Activated naive CD8-positive, alpha-beta T cell treated with anti-CD3 and anti-CD28 coated beads, Interleukin-2, amount 50 U/mL, for 24 hours (primary cell): Measurements from ENCODE around the gene LRRC45.
A peak's percentile ranks its signal among the peaks of the same experiment; 100 is the strongest.

Experiments
- ATAC-seq: fragments of 150-1000 bp; cut with Tn5 transposase; one replicate; pipeline ENCODE4 v1.10.0; 2021
- DNase-seq: peaks from one replicate; pipeline ENCODE4 v3.0.0; 2021
- H3K27ac Mint-ChIP-seq: one replicate; pipeline ENCODE4 v1.8.0; 2021; ENCODE audit warnings: mild to moderate bottlenecking, mixed read lengths
- H3K27me3 Mint-ChIP-seq: one replicate; pipeline ENCODE4 v1.8.0; 2021; ENCODE audit warnings: mixed read lengths
- H3K36me3 Mint-ChIP-seq: one replicate; pipeline ENCODE4 v1.8.0; 2021; ENCODE audit warnings: low read depth, mixed read lengths
- H3K4me1 Mint-ChIP-seq: one replicate; pipeline ENCODE4 v1.8.0; 2021; ENCODE audit warnings: mixed read lengths
- H3K4me3 Mint-ChIP-seq: one replicate; pipeline ENCODE4 v1.8.0; 2021; ENCODE audit warnings: mild to moderate bottlenecking, moderate library complexity, mixed read lengths
- H3K9me3 Mint-ChIP-seq: one replicate; pipeline ENCODE4 v1.8.0; 2021; ENCODE audit warnings: mixed read lengths

The LRRC45 gene

GRCh38 chr17:82029391-82029790 lies 6.3 kb downstream of the LRRC45 start:
- Mint-ChIP-seq H3K4me3 (no peak overlapping the region), H3K27me3 (no peaks in the 10 kb centered on the region), H3K27ac (no peak overlapping the region), H3K36me3 (no peaks in the 10 kb centered on the region), H3K4me1 (peaks cover 8% of the 10 kb centered on the region), H3K9me3 (no peaks in the 10 kb centered on the region)
- no peak for ATAC-seq
- DNase-seq = no peak

- Mint-ChIP-seq H3K27ac (no peak overlapping the region), H3K4me1 (peaks cover 8% of the 10 kb centered on the region), H3K4me3 (no peak overlapping the region), H3K36me3 (peaks cover under 1% of the 10 kb centered on the region), H3K27me3 (no peaks in the 10 kb centered on the region), H3K9me3 (no peaks in the 10 kb centered on the region)
- DNase-seq (no peak), ATAC-seq (no peak)
Measured at GRCh38 chr17:82029990-82030469, 6.9 kb downstream of the LRRC45 start.

- DNase-seq (peak; percentile 84), ATAC-seq (peak; percentile 68)
- peak overlapping the region; percentile 70 for H3K4me3 Mint-ChIP-seq
- H3K27me3 Mint-ChIP-seq = no peaks in the 10 kb centered on the region
- H3K36me3 Mint-ChIP-seq = peaks cover 5% of the 10 kb centered on the region
- H3K4me1 Mint-ChIP-seq = peaks cover 13% of the 10 kb centered on the region
- H3K9me3 Mint-ChIP-seq = no peaks in the 10 kb centered on the region
- H3K27ac Mint-ChIP-seq = no peak overlapping the region
Measured at GRCh38 chr17:82030470-82031302, 7.6 kb downstream of the LRRC45 start.

GRCh38 chr17:82031303-82031884 lies 8.3 kb downstream of the LRRC45 start, which contains the start of gene RAC3:
RAC3 (plus strand) TSS chr17:82031678; CDS start chr17:82031762, 84 bp downstream.
- no peaks in the 10 kb centered on the region for H3K27me3 Mint-ChIP-seq
- H3K27ac Mint-ChIP-seq = no peak within 1 kb of the TSS
- H3K9me3 Mint-ChIP-seq = no peaks in the 10 kb centered on the region
- DNase-seq (no peak), ATAC-seq (peak; percentile 31)
- peaks cover 5% of the 10 kb centered on the region for H3K36me3 Mint-ChIP-seq
- H3K4me1 Mint-ChIP-seq = peaks cover 18% of the 10 kb centered on the region
- peak within 1 kb of the TSS; percentile 70 for H3K4me3 Mint-ChIP-seq

GRCh38 chr17:82031885-82032627 lies 9.0 kb downstream of the LRRC45 start:
- peaks cover 20% of the 10 kb centered on the region for H3K4me1 Mint-ChIP-seq
- H3K36me3 Mint-ChIP-seq = peaks cover 5% of the 10 kb centered on the region
- no peak overlapping the region for H3K27ac Mint-ChIP-seq
- no peaks in the 10 kb centered on the region for H3K9me3 Mint-ChIP-seq
- ATAC-seq (peak; percentile 48), DNase-seq (peak; percentile 50)
- peak overlapping the region; percentile 32 for H3K4me3 Mint-ChIP-seq
- H3K27me3 Mint-ChIP-seq = no peaks in the 10 kb centered on the region

- Mint-ChIP-seq H3K9me3 (no peaks in the 10 kb centered on the region), H3K4me1 (peaks cover 25% of the 10 kb centered on the region), H3K36me3 (peaks cover 5% of the 10 kb centered on the region), H3K27me3 (no peaks in the 10 kb centered on the region), H3K4me3 (no peak overlapping the region), H3K27ac (no peak overlapping the region)
- no peak for ATAC-seq
- DNase-seq = no peak
Measured at GRCh38 chr17:82033359-82034085, 10.4 kb downstream of the LRRC45 start.

- no peaks in the 10 kb centered on the region for H3K27me3 Mint-ChIP-seq
- no peak for ATAC-seq
- no peaks in the 10 kb centered on the region for H3K9me3 Mint-ChIP-seq
- peaks cover 5% of the 10 kb centered on the region for H3K36me3 Mint-ChIP-seq
- H3K4me1 Mint-ChIP-seq = peaks cover 29% of the 10 kb centered on the region
- no peak overlapping the region for H3K4me3 Mint-ChIP-seq
- no peak overlapping the region for H3K27ac Mint-ChIP-seq
- DNase-seq = no peak
Measured at GRCh38 chr17:82034371-82035011, 11.4 kb downstream of the LRRC45 start.

- peaks cover 25% of the 10 kb centered on the region for H3K4me1 Mint-ChIP-seq
- H3K27me3 Mint-ChIP-seq = no peaks in the 10 kb centered on the region
- peaks cover 5% of the 10 kb centered on the region for H3K36me3 Mint-ChIP-seq
- DNase-seq = no peak
- peak overlapping the region; percentile 78 for H3K4me3 Mint-ChIP-seq
- ATAC-seq = no peak
- no peak overlapping the region for H3K27ac Mint-ChIP-seq
- H3K9me3 Mint-ChIP-seq = no peaks in the 10 kb centered on the region
Measured at GRCh38 chr17:82035488-82035887, 12.4 kb downstream of the LRRC45 start.

GRCh38 chr17:82035956-82036633 lies 13.0 kb downstream of the LRRC45 start:
- Mint-ChIP-seq H3K4me1 (peaks cover 23% of the 10 kb centered on the region), H3K4me3 (peak overlapping the region; percentile 78), H3K27ac (no peak overlapping the region), H3K27me3 (no peaks in the 10 kb centered on the region), H3K36me3 (peaks cover 5% of the 10 kb centered on the region), H3K9me3 (no peaks in the 10 kb centered on the region)
- ATAC-seq (no peak), DNase-seq (no peak)

GRCh38 chr17:82036634-82037091 lies 13.6 kb downstream of the LRRC45 start:
- Mint-ChIP-seq H3K36me3 (peaks cover 5% of the 10 kb centered on the region), H3K27ac (no peak overlapping the region), H3K4me3 (peak overlapping the region; percentile 78), H3K27me3 (no peaks in the 10 kb centered on the region), H3K9me3 (no peaks in the 10 kb centered on the region), H3K4me1 (peaks cover 23% of the 10 kb centered on the region)
- ATAC-seq = no peak
- no peak for DNase-seq

GRCh38 chr17:82037092-82037888 lies 14.2 kb downstream of the LRRC45 start, which contains the start of gene DCXR:
DCXR (minus strand) TSS chr17:82037697; CDS start chr17:82037682, 15 bp downstream.
- H3K9me3 Mint-ChIP-seq = no peaks in the 10 kb centered on the region
- peak within 1 kb of the TSS; percentile 80 for H3K27ac Mint-ChIP-seq
- H3K4me3 Mint-ChIP-seq = peak within 1 kb of the TSS; percentile 78
- DNase-seq (peak; percentile 97), ATAC-seq (peak; percentile 96)
- H3K4me1 Mint-ChIP-seq = peaks cover 23% of the 10 kb centered on the region
- peaks cover 5% of the 10 kb centered on the region for H3K36me3 Mint-ChIP-seq
- H3K27me3 Mint-ChIP-seq = no peaks in the 10 kb centered on the region

GRCh38 chr17:82037889-82038195 lies 14.7 kb downstream of the LRRC45 start:
- Mint-ChIP-seq H3K36me3 (peaks cover 5% of the 10 kb centered on the region), H3K4me1 (peaks cover 23% of the 10 kb centered on the region), H3K9me3 (no peaks in the 10 kb centered on the region)

More at GRCh38 chr17:82037889-82038195, 14.7 kb downstream of the LRRC45 start:
- H3K27me3 Mint-ChIP-seq = no peaks in the 10 kb centered on the region
- DNase-seq = no peak
- no peak for ATAC-seq
- H3K27ac Mint-ChIP-seq = peak overlapping the region; percentile 80
- peak overlapping the region; percentile 78 for H3K4me3 Mint-ChIP-seq
